ENCODE data around the gene UNC5B.

Gene UNC5B

GRCh38 chr10:71308985-71309384 lies 96.6 kb downstream of the UNC5B start:
- no peak for FAIRE-seq

DNA sequence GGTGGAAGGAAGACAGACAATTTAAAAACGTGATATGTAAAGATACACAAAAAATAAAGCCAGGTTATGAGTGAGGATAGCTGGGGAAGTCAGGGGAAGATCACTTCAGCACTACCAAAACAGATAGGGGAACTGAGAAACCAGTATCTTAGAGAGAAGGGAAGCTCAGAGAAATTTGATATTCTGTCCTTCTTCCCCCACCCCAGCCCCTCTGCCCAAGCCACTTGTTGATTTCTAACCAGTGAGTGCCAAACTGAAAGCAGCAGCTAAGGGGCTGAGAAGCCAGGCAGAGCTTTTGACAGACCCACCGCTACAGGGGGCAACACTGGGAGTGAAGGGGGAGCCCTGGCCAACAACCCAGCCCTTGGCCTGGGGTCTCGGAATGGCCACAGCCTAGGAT lies 97.5 kb downstream of the UNC5B start:
- DNase-seq (ENCODE audit: extremely low spot score, insufficient read length, low read depth) (no peak), FAIRE-seq (no peak)

More at GRCh38 chr10:71308985-71309384, 96.6 kb downstream of the UNC5B start:
- no peak for DNase-seq (ENCODE audit: extremely low spot score, insufficient read length, low read depth)

GRCh38 chr10:71312220-71312619 lies 99.8 kb downstream of the UNC5B start:
- DNase-seq (ENCODE audit: extremely low spot score, insufficient read length, low read depth) = no peak

GRCh38 chr10:71312811-71313789 lies 100.7 kb downstream of the UNC5B start:
- FAIRE-seq (no peak), DNase-seq (ENCODE audit: extremely low spot score, insufficient read length, low read depth) (no peak)

More at GRCh38 chr10:71312220-71312619, 99.8 kb downstream of the UNC5B start:
- FAIRE-seq = no peak

DNA sequence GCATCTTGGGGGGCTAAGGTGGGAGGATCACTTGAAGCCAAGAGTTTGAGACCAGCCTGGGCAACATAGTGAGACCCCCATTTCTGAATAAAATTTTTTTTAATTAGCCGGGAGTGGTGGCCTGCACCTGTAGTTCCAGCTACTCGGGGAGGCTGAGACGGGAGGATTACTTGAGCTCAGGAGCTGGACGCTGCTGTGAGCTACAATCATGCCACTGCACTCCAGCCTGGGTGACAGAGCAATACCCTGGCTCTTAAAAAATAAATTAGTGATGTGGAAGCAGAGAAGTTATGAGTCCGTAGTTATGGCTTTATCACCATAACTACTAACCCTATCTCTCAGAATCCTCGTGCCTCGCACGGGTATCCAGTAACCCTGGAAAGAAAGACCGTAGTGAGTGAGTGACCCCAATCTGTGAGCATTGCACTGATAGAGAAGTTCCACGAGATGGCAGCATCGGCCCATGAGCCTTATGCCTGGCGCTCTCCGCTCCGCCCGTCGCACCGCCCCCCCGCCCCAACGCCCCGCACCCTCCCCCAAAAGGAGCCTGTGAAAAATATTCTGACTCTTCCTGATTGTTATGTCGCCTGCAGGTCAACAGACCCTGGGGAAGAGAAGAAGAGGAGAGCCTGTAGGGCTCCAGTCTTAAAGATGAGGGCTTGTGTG lies 101.8 kb downstream of the UNC5B start:
- FAIRE-seq = peak; percentile 57
- DNase-seq (ENCODE audit: extremely low spot score, insufficient read length, low read depth) = peak; percentile 60

DNA sequence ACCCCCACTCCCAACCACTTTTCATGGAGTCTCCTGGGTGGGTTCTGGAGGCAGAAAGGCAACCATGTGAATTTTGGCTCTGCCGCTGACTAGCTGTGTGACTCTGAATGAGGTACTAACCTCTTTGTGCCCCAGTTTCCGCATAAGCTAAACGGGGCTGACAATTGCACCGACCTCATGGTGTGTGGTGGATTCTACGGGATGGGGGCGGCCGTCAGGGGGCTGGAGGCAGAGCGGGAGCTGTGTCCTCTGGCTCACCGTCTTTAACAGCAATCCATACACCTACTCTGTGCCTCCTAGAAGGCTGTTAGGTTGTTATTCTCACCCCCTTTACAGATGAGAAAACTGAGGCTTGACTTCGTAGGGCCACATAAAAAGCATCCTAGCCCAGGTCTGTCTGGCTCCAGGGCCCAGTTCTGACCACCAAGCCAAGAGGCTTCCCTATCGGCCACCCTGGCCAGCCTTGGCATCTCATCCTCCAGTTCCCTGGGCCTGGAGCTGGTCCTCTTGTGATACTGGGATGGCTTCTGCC lies 102.4 kb downstream of the UNC5B start:
- no peak for FAIRE-seq
- DNase-seq (ENCODE audit: extremely low spot score, insufficient read length, low read depth) = no peak

GRCh38 chr10:71316056-71316785 lies 103.9 kb downstream of the UNC5B start:
- DNase-seq (ENCODE audit: extremely low spot score, insufficient read length, low read depth) (no peak), FAIRE-seq (no peak)

DNA sequence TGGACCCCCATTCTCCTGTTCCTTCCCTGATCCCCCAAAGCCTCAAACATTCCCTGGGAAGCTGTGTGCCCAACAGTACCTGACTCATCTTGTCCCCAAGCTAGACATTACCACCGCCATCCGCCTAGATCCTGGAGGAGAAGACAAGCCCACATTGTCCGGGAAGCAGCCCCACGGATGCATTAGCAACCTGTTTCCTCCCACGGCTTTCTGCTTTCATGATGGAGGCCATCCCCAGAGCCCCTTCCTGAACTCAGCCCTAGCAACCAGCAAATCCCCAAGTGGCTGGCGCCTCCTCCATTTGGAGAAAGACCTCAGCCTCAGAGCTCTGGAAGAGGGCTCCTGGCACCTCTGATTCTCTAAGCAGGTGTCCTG lies 104.4 kb downstream of the UNC5B start:
- DNase-seq (ENCODE audit: extremely low spot score, insufficient read length, low read depth) = no peak
- FAIRE-seq = no peak

GRCh38 chr10:71317739-71318138 lies 105.4 kb downstream of the UNC5B start:
- DNase-seq (ENCODE audit: extremely low spot score, insufficient read length, low read depth) (no peak), FAIRE-seq (no peak)

DNA sequence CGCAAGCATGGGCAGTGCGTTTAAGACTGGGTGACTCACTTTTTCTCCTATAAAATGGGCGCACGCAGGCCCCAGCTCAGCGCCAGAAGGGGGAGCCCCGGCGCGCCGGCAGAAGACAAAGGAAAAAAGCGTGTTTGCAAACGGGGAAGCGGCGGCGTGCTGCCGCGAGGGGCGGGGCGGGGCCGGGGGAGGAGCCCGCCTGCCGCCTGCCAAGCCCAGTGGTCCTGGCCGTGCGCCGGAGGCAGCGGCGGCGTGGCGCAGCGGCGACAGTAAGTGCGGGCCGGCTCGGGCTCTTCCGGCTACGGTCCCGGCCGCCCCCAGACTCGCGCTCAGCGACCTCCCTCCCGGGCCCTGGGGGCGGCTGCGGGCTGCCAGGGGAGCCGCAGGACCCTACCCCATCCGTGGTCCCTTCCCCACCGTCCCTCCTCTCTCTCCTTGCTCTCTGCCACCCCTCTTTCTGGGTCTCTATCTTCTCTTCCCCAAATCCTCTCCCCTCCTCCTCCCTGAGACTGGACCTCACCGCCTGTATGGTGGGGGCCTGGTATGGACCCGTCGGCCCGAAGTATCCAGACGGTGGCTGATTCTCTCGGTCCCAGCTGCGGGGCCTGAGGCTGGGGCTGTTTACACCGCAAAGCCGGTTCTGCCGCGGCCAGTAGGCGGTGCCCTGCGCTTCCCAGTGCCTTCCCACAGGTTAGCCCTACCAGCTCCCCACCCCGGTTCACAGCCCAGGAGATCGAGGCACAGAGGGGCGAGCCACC lies 106.9 kb downstream of the UNC5B start, which contains the start of gene SLC29A3:
TSS of gene SLC29A3 (plus strand) at position 218 of the 758 bp plus-strand sequence. CDS start at position 269, 51 bp downstream.
- DNase-seq (ENCODE audit: extremely low spot score, insufficient read length, low read depth) = peak; percentile 76
- peak; percentile 73 for FAIRE-seq

GRCh38 chr10:71319800-71320392 lies 107.5 kb downstream of the UNC5B start:
- no peak for FAIRE-seq
- DNase-seq (ENCODE audit: extremely low spot score, insufficient read length, low read depth) = no peak

GRCh38 chr10:71320592-71320991 lies 108.2 kb downstream of the UNC5B start:
- FAIRE-seq (no peak), DNase-seq (ENCODE audit: extremely low spot score, insufficient read length, low read depth) (no peak)

DNA sequence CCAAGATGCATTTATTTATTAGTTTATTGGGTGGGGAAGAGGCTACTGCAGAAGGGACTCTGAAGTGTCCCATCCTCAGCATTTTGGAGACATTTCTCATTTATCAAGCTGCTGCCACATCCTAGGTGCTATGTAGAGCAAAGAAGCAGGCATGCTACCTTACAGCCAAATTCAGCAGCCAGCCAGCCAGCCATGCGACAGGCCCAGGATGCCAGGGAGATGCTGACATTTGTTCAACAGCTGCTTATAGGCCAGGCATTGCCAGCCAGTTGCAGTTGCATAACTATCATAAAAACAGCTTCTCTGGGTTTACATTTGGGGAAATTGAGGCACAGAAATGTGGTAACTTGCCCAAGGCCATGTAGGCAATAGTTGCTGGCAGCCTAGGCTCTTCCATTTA lies 109.0 kb downstream of the UNC5B start:
- FAIRE-seq = no peak
- DNase-seq (ENCODE audit: extremely low spot score, insufficient read length, low read depth) = no peak

- DNase-seq (ENCODE audit: extremely low spot score, insufficient read length, low read depth) (no peak), FAIRE-seq (no peak)
These were observed 111.0 kb downstream of the UNC5B start for GRCh38 chr10:71323407-71323806.

DNA sequence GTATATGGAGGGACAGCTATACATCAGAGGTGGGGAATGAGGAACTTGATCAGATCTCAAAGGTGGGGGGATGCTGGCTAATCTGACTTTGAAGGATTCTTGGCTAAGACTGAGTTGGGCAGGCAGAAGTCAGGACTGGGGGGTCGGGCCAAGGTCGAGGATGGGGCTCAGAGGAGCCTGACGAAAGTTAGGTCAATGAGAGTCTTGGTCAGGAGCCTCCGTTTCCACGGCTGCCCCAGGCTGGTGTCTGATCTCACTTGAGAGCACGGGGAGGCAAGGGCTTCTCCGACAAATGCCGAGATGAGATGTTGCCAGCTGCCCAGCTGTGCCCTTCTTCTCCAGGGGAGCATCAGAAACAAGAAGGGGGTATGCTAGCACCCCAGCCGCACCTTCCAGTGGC lies 112.4 kb downstream of the UNC5B start:
- FAIRE-seq = no peak

DNA sequence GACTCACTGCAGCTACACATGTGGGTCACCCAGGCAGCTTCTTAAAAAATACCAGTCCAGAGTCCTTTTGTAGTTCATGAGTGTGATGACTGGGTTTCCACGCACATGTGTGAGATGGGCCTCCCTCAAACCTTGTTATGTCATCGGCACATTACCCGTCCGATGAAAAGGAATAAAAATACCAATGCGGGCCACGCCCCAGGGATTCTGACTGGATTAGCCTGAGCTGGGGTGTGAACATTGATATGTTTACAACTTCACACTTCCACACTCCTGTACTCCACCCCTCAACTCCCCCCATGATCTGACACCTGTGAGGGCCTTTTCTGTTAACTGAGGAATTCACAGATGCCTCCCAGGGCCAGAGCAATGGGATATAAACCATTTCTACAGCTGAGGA lies 112.9 kb downstream of the UNC5B start:
- no peak for DNase-seq (ENCODE audit: extremely low spot score, insufficient read length, low read depth)
- no peak for FAIRE-seq

More for the DNA sequence above, 112.4 kb downstream of the UNC5B start:
- no peak for DNase-seq (ENCODE audit: extremely low spot score, insufficient read length, low read depth)

GRCh38 chr10:71326464-71326881 lies 114.1 kb downstream of the UNC5B start:
- FAIRE-seq (no peak), DNase-seq (ENCODE audit: extremely low spot score, insufficient read length, low read depth) (no peak)

GRCh38 chr10:71330789-71331404 lies 118.5 kb downstream of the UNC5B start:
- FAIRE-seq (no peak), DNase-seq (ENCODE audit: extremely low spot score, insufficient read length, low read depth) (no peak)

GRCh38 chr10:71331736-71332135 lies 119.4 kb downstream of the UNC5B start:
- DNase-seq (ENCODE audit: extremely low spot score, insufficient read length, low read depth) (no peak), FAIRE-seq (no peak)
